GM23248 (cell line): Measurements from ENCODE around the gene SPATA31D4. TPM values are rescaled to one million over a fixed set of nuclear protein-coding genes. Genes with fewer than 3 reads are reported as not detected.
A peak's percentile ranks its signal among the peaks of the same experiment; 100 is the strongest.

Experiments
- DNase-seq: peaks from one replicate; pipeline ENCODE4 v3.0.0-alpha.2; 2015
- H2AFZ ChIP-seq: fragments of 200-600 bp; sonication (generic); 2 replicates; pipeline ENCODE4 v1.6.1; 2016; ENCODE audit warnings: antibody characterized with exemption
- H3F3A ChIP-seq: fragments of 200-600 bp; sonication (generic); 2 replicates; pipeline ENCODE4 v1.6.1; 2016; ENCODE audit warnings: mild to moderate bottlenecking, antibody characterized with exemption, mixed run types; ENCODE audit not compliant: insufficient read depth
- H3K27ac ChIP-seq: fragments of 200-600 bp; sonication (generic); 2 replicates; pipeline ENCODE4 v1.5.1; 2016; ENCODE audit warnings: mild to moderate bottlenecking
- H3K27me3 ChIP-seq: fragments of 200-600 bp; sonication (generic); replicated peaks from 2 replicates; pipeline ENCODE4 v1.6.1; 2016; ENCODE audit warnings: mild to moderate bottlenecking; ENCODE audit not compliant: insufficient read depth
- H3K36me3 ChIP-seq: fragments of 200-600 bp; sonication (generic); 2 replicates; pipeline ENCODE4 v1.6.1; 2016; ENCODE audit warnings: low read depth, mild to moderate bottlenecking
- H3K4me1 ChIP-seq: fragments of 200-600 bp; sonication (generic); 2 replicates; pipeline ENCODE4 v1.6.1; 2016; ENCODE audit warnings: mild to moderate bottlenecking; ENCODE audit not compliant: insufficient read depth
- H3K4me2 ChIP-seq: fragments of 200-600 bp; sonication (generic); one replicate; pipeline ENCODE4 v1.6.1; 2016; ENCODE audit warnings: mild to moderate bottlenecking; ENCODE audit not compliant: unreplicated experiment
- H3K4me3 ChIP-seq: fragments of 200-600 bp; sonication (generic); 2 replicates; pipeline ENCODE4 v1.5.1; 2016; ENCODE audit warnings: mild to moderate bottlenecking
- H3K79me2 ChIP-seq: fragments of 200-600 bp; sonication (generic); 2 replicates; pipeline ENCODE4 v1.6.1; 2016; ENCODE audit warnings: mild to moderate bottlenecking; ENCODE audit not compliant: insufficient read depth
- H3K9ac ChIP-seq: fragments of 200-600 bp; sonication (generic); 2 replicates; pipeline ENCODE4 v1.6.1; 2016; ENCODE audit warnings: mild to moderate bottlenecking
- H3K9me2 ChIP-seq: fragments of 200-600 bp; sonication (generic); 2 replicates; pipeline ENCODE4 v1.6.1; 2016; ENCODE audit warnings: mixed run types, mild to moderate bottlenecking, moderate library complexity; ENCODE audit not compliant: insufficient read depth
- H3K9me3 ChIP-seq: fragments of 200-600 bp; sonication (generic); one replicate; pipeline ENCODE4 v1.6.1; 2017; ENCODE audit warnings: low read depth
- H4K20me1 ChIP-seq: fragments of 200-600 bp; sonication (generic); 2 replicates; pipeline ENCODE4 v1.6.0; 2016; ENCODE audit not compliant: insufficient read depth
- EZH2 ChIP-seq: fragments of 200-600 bp; sonication (generic); IDR thresholded peaks from 2 replicates; pipeline ENCODE4 v1.6.1; 2018; ENCODE audit warnings: antibody characterized with exemption, mild to moderate bottlenecking; ENCODE audit not compliant: insufficient read depth, poor library complexity, severe bottlenecking
- EZH2phosphoT487 ChIP-seq: fragments of 200-600 bp; sonication (generic); IDR thresholded peaks from 2 replicates; pipeline ENCODE4 v1.6.1; 2018; ENCODE audit warnings: antibody characterized with exemption, moderate library complexity, mild to moderate bottlenecking, low read depth; ENCODE audit not compliant: insufficient read depth
- WGBS, 2 experiments: methylation state at CpG; one replicate each; pipeline ENCODE4 v1.1.6; 2015 to 2017; ENCODE audit warnings: low lambda C conversion rate in 2 of 2, low coverage in 1 of 2; ENCODE audit errors: missing lambda C conversion rate in 2 of 2; 5-methylcytosine and 5-hydroxymethylcytosine counted together
- in situ Hi-C: fragments of 300-500 bp; cut with MboI; formaldehyde crosslinking; loops from 2 replicates; pipeline ENCODE4 v1.15.0; 2020
- polyA plus RNA-seq: library from polyadenylated mRNA; unstranded; fragments of >200 nt; fragmentation: Nextera tagmentation; extraction: Ambion mirVana; gene quantifications from 2 replicates; pipeline ENCODE4 v1.2.1, GENCODE V29; 2016
- total RNA-seq: library from RNA; depleted of rRNA; stranded (reverse); fragments of >200 nt; shearing (Covaris generic); gene quantifications from 2 replicates; pipeline ENCODE4 v1.2.3, GENCODE V29; 2014

SPATA31D4 gene
- total and polyA plus RNA-seq, 2 experiments from 2014 or later = not detected

DNA sequence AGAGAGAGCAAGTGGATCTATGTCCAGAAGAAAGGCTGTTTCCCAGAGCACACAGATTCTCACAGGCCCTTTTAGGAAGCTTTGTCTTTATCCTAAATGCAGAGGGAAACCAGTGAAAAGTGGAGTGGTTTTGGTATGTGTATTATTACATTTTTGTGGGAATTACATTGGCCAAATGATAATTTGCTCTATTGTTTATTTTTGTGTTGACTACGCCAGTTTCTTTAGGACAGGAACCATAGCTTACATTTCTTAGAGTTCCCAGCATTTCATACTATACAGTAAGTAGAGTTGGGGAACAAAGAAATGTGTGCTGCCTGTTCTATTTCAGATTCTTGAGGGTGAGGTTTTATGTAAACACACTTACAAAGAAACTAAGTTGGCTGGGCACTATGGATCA is 29.4 kb upstream of the SPATA31D4 start:
- no peaks in the 10 kb centered on the region for H3K36me3 ChIP-seq
- H3F3A ChIP-seq = no peaks in the 10 kb centered on the region
- in situ Hi-C loops = no loop called here
- no peak overlapping the region for H2AFZ ChIP-seq
- no peak overlapping the region for H3K9ac ChIP-seq
- no peaks in the 10 kb centered on the region for H3K9me3 ChIP-seq
- H3K9me2 ChIP-seq = no peaks in the 10 kb centered on the region
- no peak overlapping the region for H3K4me3 ChIP-seq
- no peak for TF ChIP-seq EZH2
- TF ChIP-seq EZH2phosphoT487 = no peak
- H3K4me1 ChIP-seq = peaks cover 10% of the 10 kb centered on the region
- no peaks in the 10 kb centered on the region for H3K79me2 ChIP-seq
- no peak overlapping the region for H3K27ac ChIP-seq
- no peak overlapping the region for H3K4me2 ChIP-seq
- 83 to 87% methylated on average over 1 of the region's 1 CpG for WGBS, 2 experiments
- DNase-seq = no peak
- H3K27me3 ChIP-seq = no peaks in the 10 kb centered on the region
- H4K20me1 ChIP-seq = no peaks in the 10 kb centered on the region

DNA sequence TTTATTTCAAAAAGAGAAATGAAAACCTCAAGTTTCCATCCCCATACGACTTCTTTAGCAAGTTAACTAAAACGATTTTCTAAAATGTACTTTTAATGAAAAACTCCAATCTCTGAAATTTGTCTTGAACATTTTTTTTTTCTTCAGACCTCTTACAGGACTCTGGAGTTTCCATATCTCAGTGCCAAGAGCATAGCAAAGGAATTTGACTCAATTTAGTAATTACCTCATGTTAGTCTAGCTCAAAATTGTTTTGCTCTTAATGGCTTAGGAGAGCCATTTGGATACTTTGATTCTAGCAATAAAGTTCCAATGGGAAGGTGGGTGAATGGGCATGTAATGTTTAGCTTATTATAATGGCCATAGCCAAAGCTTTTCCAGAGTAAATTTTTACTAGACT is 26.0 kb upstream of the SPATA31D4 start:
- Histone ChIP-seq H2AFZ (peak overlapping the region; percentile 30; the same call in 1 of the 2 replicates), H3K4me3 (no peak overlapping the region), H3K9me2 (no peaks in the 10 kb centered on the region), H3K9me3 (no peaks in the 10 kb centered on the region), H3K27me3 (no peaks in the 10 kb centered on the region), H4K20me1 (no peaks in the 10 kb centered on the region), H3K4me1 (peaks cover 20% of the 10 kb centered on the region), H3K4me2 (peak overlapping the region; percentile 54), H3K9ac (no peak overlapping the region), H3K27ac (peak overlapping the region; percentile 37; the same call in 1 of the 2 replicates), H3F3A (peaks cover 8% of the 10 kb centered on the region; the same call in 1 of the 2 replicates), H3K79me2 (no peaks in the 10 kb centered on the region), H3K36me3 (no peaks in the 10 kb centered on the region)
- peak; percentile 65 for DNase-seq
- TF ChIP-seq EZH2 = no peak
- TF ChIP-seq EZH2phosphoT487 = no peak
- 25 to 33% methylated on average over 2 of the region's 2 CpGs for WGBS, 2 experiments
- in situ Hi-C loops = no loop called here

DNA sequence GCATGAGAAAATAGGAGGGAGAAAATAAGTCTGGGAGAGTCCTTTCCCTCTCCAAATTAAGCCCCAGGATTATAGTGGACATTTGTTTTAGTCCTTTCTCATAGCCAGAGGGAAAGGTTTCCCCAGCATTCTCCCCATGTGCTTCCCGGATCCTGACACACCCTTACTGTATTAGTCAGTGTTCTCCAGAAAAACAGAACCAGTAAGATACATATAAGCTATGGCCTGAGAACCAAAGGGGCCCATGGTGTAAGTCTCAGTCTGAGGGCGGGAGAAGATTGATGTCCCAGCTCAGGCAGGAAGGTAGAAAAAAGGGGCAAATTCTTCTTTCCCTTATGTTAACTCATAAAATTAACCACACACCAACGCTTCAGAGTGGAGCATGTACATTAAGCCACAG is 25.6 kb upstream of the SPATA31D4 start:
- Histone ChIP-seq H3K4me3 (no peak overlapping the region), H3K79me2 (no peaks in the 10 kb centered on the region), H3K9me2 (no peaks in the 10 kb centered on the region), H3K4me2 (peak overlapping the region; percentile 54), H3F3A (peaks cover 8% of the 10 kb centered on the region; the same call in 1 of the 2 replicates), H3K36me3 (no peaks in the 10 kb centered on the region), H2AFZ (peak overlapping the region; percentile 30; the same call in 1 of the 2 replicates), H3K27ac (peak overlapping the region; percentile 37; the same call in 1 of the 2 replicates), H3K4me1 (peaks cover 20% of the 10 kb centered on the region), H3K9ac (no peak overlapping the region), H3K9me3 (no peaks in the 10 kb centered on the region), H4K20me1 (no peaks in the 10 kb centered on the region), H3K27me3 (no peaks in the 10 kb centered on the region)
- TF ChIP-seq EZH2phosphoT487 (no peak), EZH2 (no peak)
- 56% methylated on average over 3 of the region's 3 CpGs for WGBS, 2 experiments
- in situ Hi-C loops = no loop called here
- DNase-seq = peak; percentile 68

DNA sequence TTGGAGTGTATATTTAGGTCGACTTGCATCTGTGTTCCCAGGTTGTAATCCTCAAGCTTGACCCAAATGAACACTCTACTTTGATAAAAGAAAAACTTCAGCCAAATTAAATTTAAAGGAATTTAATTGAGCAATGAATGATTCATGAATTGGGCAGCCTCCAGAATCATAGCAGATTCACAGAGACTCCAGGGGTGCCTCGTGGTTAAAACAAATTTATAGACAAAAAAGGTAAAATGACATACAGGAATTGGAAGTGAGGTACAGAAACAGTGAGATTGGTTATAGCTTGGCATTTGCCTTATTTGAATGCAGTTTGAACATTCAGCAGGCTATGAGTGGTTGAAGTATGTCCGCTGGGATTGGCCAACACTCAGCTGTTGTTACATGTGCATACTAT is 21.6 kb upstream of the SPATA31D4 start:
- peak; percentile 62 for DNase-seq
- Histone ChIP-seq H4K20me1 (no peaks in the 10 kb centered on the region), H3K36me3 (no peaks in the 10 kb centered on the region), H3K9me3 (no peaks in the 10 kb centered on the region), H3F3A (peaks cover 8% of the 10 kb centered on the region; the same call in 1 of the 2 replicates), H3K79me2 (no peaks in the 10 kb centered on the region), H3K4me3 (no peak overlapping the region), H3K4me1 (peaks cover 20% of the 10 kb centered on the region), H3K27ac (no peak overlapping the region), H3K9me2 (no peaks in the 10 kb centered on the region), H3K9ac (no peak overlapping the region), H3K27me3 (no peaks in the 10 kb centered on the region), H3K4me2 (peak overlapping the region; percentile 2), H2AFZ (no peak overlapping the region)
- in situ Hi-C loops = no loop called here
- 62 to 64% methylated on average over 3 of the region's 3 CpGs for WGBS, 2 experiments
- no peak for TF ChIP-seq EZH2
- no peak for TF ChIP-seq EZH2phosphoT487

DNA sequence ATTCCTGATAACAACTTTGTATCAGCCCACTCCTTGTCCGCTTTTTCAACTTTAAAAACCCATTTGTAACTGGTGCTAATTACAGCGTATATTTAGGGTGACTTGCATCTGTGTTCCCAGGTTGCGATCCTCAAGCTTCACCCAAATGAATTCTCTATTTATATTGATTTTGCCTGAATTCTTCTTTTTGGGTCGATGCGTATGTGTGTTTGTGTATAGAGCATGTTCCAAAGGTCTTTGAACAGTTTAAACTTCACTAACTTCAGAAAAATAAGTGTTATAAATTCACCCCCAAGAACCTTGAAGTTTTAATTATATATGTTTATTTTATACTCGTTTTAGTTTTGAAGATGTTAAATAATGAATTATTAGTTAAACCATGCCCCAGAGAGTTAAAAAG is 16.1 kb upstream of the SPATA31D4 start:
- H3K9ac ChIP-seq = no peak overlapping the region
- no peaks in the 10 kb centered on the region for H3K4me1 ChIP-seq
- H3K9me3 ChIP-seq = no peaks in the 10 kb centered on the region
- H3K9me2 ChIP-seq = no peaks in the 10 kb centered on the region
- H3F3A ChIP-seq = no peaks in the 10 kb centered on the region
- H3K4me3 ChIP-seq = no peak overlapping the region
- no peaks in the 10 kb centered on the region for H3K36me3 ChIP-seq
- no peaks in the 10 kb centered on the region for H3K27me3 ChIP-seq
- DNase-seq = no peak
- 75 to 79% methylated on average over 6 of the region's 6 CpGs for WGBS, 2 experiments
- H2AFZ ChIP-seq = no peak overlapping the region
- no peak for TF ChIP-seq EZH2
- in situ Hi-C loops = no loop called here
- no peak overlapping the region for H3K4me2 ChIP-seq
- H3K27ac ChIP-seq = no peak overlapping the region
- H4K20me1 ChIP-seq = no peaks in the 10 kb centered on the region
- no peaks in the 10 kb centered on the region for H3K79me2 ChIP-seq
